IMR-90 (cell line): ENCODE measurements around the gene FYCO1. TPM values are rescaled to one million over a fixed set of nuclear protein-coding genes. Genes with fewer than 3 reads are reported as not detected.

Experiments
- ATAC-seq: fragments of 200-7000 bp; cut with Tn5 transposase; 2 replicates; pipeline ENCODE4 v1.9.1; 2020; ENCODE audit warnings: low read depth, mild to moderate bottlenecking, moderate library complexity
- BruUV-seq: library from RNA; stranded (reverse); fragments of 400-500 nt; replicated peaks from 2 replicates; lab custom pipeline; 2021; lab: Mats Ljungman, UMichigan
- CTCF ChIA-PET: fragments of 300-600 bp; formaldehyde crosslinking; extraction: SDS; loops from one replicate; lab custom pipeline; 2021; ENCODE audit warnings: antibody characterized with exemption; lab: Yijun Ruan, JAX
- POLR2A ChIA-PET: fragments of 300-600 bp; sonication (Branson Sonifier 250); formaldehyde crosslinking; loops from one replicate; lab custom pipeline; 2022; ENCODE audit warnings: antibody characterized with exemption; ENCODE audit not compliant: unreplicated experiment; lab: Charles Lee
- DNase-seq: peaks from one replicate; pipeline ENCODE4 v3.0.0; 2013
- H2AFZ ChIP-seq: replicated peaks from 2 replicates; pipeline ENCODE3; 2013; ENCODE audit warnings: low read length, mild to moderate bottlenecking; ENCODE audit not compliant: poor library complexity
- H2AK5ac ChIP-seq: 2 replicates; pipeline ENCODE4 v1.6.1; 2013; ENCODE audit warnings: low read depth, low read length, inconsistent platforms
- H2AK9ac ChIP-seq: replicated peaks from 2 replicates; pipeline ENCODE3; 2013; ENCODE audit warnings: mild to moderate bottlenecking, low read depth, low read length, moderate library complexity; ENCODE audit not compliant: poor library complexity
- H2BK120ac ChIP-seq: 2 replicates; pipeline ENCODE4 v1.6.1; 2013; ENCODE audit warnings: low read depth, low read length, inconsistent platforms
- H2BK15ac ChIP-seq: 3 replicates; pipeline ENCODE4 v1.6.1; 2013; ENCODE audit warnings: low read depth, low read length, inconsistent platforms
- H2BK20ac ChIP-seq: 2 replicates; pipeline ENCODE4 v1.6.1; 2013; ENCODE audit warnings: low read depth, mild to moderate bottlenecking, inconsistent platforms, low read length, moderate library complexity
- H2BK5ac ChIP-seq: 2 replicates; pipeline ENCODE4 v1.6.1; 2013; ENCODE audit warnings: mild to moderate bottlenecking, low read depth, low read length, inconsistent platforms; ENCODE audit not compliant: poor library complexity, severe bottlenecking
- H3K14ac ChIP-seq: replicated peaks from 2 replicates; pipeline ENCODE4 v1.6.1; 2013; ENCODE audit warnings: low read depth, low read length, inconsistent platforms
- H3K18ac ChIP-seq: 2 replicates; pipeline ENCODE4 v1.6.1; 2013; ENCODE audit warnings: low read depth, low read length, control low read depth
- H3K23ac ChIP-seq: 2 replicates; pipeline ENCODE4 v1.6.1; 2013; ENCODE audit warnings: low read depth, low read length, inconsistent platforms
- H3K27ac ChIP-seq: 2 replicates; pipeline ENCODE4 v1.5.1; 2013; ENCODE audit warnings: mild to moderate bottlenecking, control low read depth, low read length; ENCODE audit not compliant: insufficient read depth
- H3K27me3 ChIP-seq: 2 replicates; pipeline ENCODE4 v1.6.1; 2013; ENCODE audit warnings: low read length; ENCODE audit not compliant: control insufficient read depth, insufficient read depth
- H3K36me3 ChIP-seq: 2 replicates; pipeline ENCODE4 v1.6.1; 2013; ENCODE audit warnings: low read length, mixed read lengths; ENCODE audit not compliant: control insufficient read depth, insufficient read depth
- H3K4ac ChIP-seq: 2 replicates; pipeline ENCODE4 v1.6.1; 2013; ENCODE audit warnings: low read depth, low read length, inconsistent platforms
- H3K4me1 ChIP-seq: 2 replicates; pipeline ENCODE4 v1.6.1; 2013; ENCODE audit warnings: low read length, mixed read lengths; ENCODE audit not compliant: control insufficient read depth, insufficient read depth
- H3K4me2 ChIP-seq: 2 replicates; pipeline ENCODE4 v1.6.1; 2013; ENCODE audit warnings: low read depth, mild to moderate bottlenecking, control low read depth, low read length, moderate library complexity
- H3K4me3 ChIP-seq: 2 replicates; pipeline ENCODE4 v1.5.1; 2013; ENCODE audit warnings: low read depth, mild to moderate bottlenecking, control low read depth, low read length, moderate library complexity; ENCODE audit not compliant: insufficient read depth
- H3K56ac ChIP-seq: 2 replicates; pipeline ENCODE4 v1.6.1; 2013; ENCODE audit warnings: low read length, inconsistent platforms; ENCODE audit not compliant: insufficient read depth; ENCODE audit errors: extremely low read depth
- H3K79me1 ChIP-seq, 2 experiments: 2 replicates each; pipeline ENCODE4 v1.6.1; 2013; ENCODE audit warnings: low read length in 2 of 2, inconsistent platforms in 1 of 2, low read depth in 1 of 2
- H3K9ac ChIP-seq: 2 replicates; pipeline ENCODE4 v1.6.1; 2013; ENCODE audit warnings: low read depth, low read length, control low read depth
- H3K9me1 ChIP-seq: 2 replicates; pipeline ENCODE4 v1.6.1; 2013; ENCODE audit warnings: low read length, inconsistent platforms; ENCODE audit not compliant: insufficient read depth
- H3K9me3 ChIP-seq: 2 replicates; pipeline ENCODE4 v1.6.1; 2013; ENCODE audit warnings: low read length; ENCODE audit not compliant: control insufficient read depth, insufficient read depth
- H4K20me1 ChIP-seq: 2 replicates; pipeline ENCODE4 v1.6.1; 2013; ENCODE audit warnings: low read length, inconsistent platforms; ENCODE audit not compliant: insufficient read depth
- H4K5ac ChIP-seq: 2 replicates; pipeline ENCODE4 v1.6.1; 2013; ENCODE audit warnings: mild to moderate bottlenecking, low read depth, low read length, control low read depth
- H4K8ac ChIP-seq, 2 experiments: 2 replicates each; pipeline ENCODE4 v1.6.1; 2013; ENCODE audit warnings: low read depth in 2 of 2, low read length in 2 of 2, control low read depth in 1 of 2, inconsistent platforms in 1 of 2
- H4K91ac ChIP-seq: 2 replicates; pipeline ENCODE4 v1.6.1; 2013; ENCODE audit warnings: low read depth, low read length, inconsistent platforms; ENCODE audit not compliant: insufficient read depth
- ELK1 ChIP-seq: fragments of 150-350 bp; IDR thresholded peaks from 2 replicates; pipeline ENCODE4 v1.6.1; 2016; ENCODE audit warnings: low read depth, mild to moderate bottlenecking, low read length, moderate library complexity, borderline replicate concordance
- MAFK ChIP-seq: IDR thresholded peaks from 2 replicates; pipeline ENCODE4 v1.6.1; 2012; ENCODE audit warnings: low read depth, low read length, improper control_type of control experiment
- NFE2L2 ChIP-seq: fragments of 150-350 bp; IDR thresholded peaks from 2 replicates; pipeline ENCODE4 v1.6.1; 2016; ENCODE audit warnings: low read depth, mild to moderate bottlenecking, low read length
- RAD21 ChIP-seq: IDR thresholded peaks from 2 replicates; pipeline ENCODE4 v1.6.1; 2012; ENCODE audit warnings: low read length, improper control_type of control experiment
- RCOR1 ChIP-seq: IDR thresholded peaks from 2 replicates; pipeline ENCODE4 v1.6.1; 2012; ENCODE audit warnings: mild to moderate bottlenecking, low read length, improper control_type of control experiment; ENCODE audit not compliant: insufficient replicate concordance
- RFX5 ChIP-seq: IDR thresholded peaks from 2 replicates; pipeline ENCODE4 v1.8.0; 2012; ENCODE audit warnings: low read depth, mild to moderate bottlenecking, low read length, moderate library complexity
- SMC3 ChIP-seq: fragments of 150-350 bp; IDR thresholded peaks from 2 replicates; pipeline ENCODE4 v1.6.1; 2016; ENCODE audit warnings: low read depth, mild to moderate bottlenecking, antibody characterized with exemption, low read length, moderate library complexity
- USF2 ChIP-seq: fragments of 150-350 bp; IDR thresholded peaks from 2 replicates; pipeline ENCODE4 v1.6.1; 2017; ENCODE audit warnings: mild to moderate bottlenecking, antibody characterized with exemption, low read length, low read depth
- whole genome bisulfite sequencing, 2 experiments: methylation state at CpG; one replicate each; pipeline versions ENCODE4 v1.1.5 to v1.1.7; 2013; ENCODE audit warnings: missing lambda C conversion rate in 2 of 2; ENCODE audit not compliant: insufficient read length in 1 of 2; ENCODE audit errors: extremely low coverage in 2 of 2; 5-methylcytosine and 5-hydroxymethylcytosine counted together
- dilution Hi-C: fragments of 300-500 bp; cut with HindIII; formaldehyde crosslinking; loops from one replicate; pipeline ENCODE4 v1.14.3; 2018; ENCODE audit warnings: low sequenced_read_pairs; ENCODE audit not compliant: unreplicated experiment
- in situ Hi-C: fragments of 300-500 bp; cut with MboI; formaldehyde crosslinking; loops from 3 replicates; pipeline ENCODE4 v1.14.3; 2019; ENCODE audit warnings: low sequenced_read_pairs, inconsistent platforms, mixed read lengths
- intact Hi-C: fragments of 100-400 bp; cut with micrococcal nuclease; formaldehyde crosslinking; loops from 2 replicates; pipeline ENCODE4 v1.10.0; 2022
- polyA plus RNA-seq, 3 experiments: library from polyadenylated mRNA; depleted of rRNA; stranded (reverse); fragments of >200 nt; gene quantifications; 2 replicates each; pipeline ENCODE4 v1.2.3, GENCODE V29; 2012; ENCODE audit warnings: low replicate concordance in 1 of 3
- total RNA-seq: library from RNA; depleted of rRNA; stranded (reverse); fragments of >200 nt; gene quantifications from 2 replicates; pipeline ENCODE4 v1.2.3, GENCODE V29; 2012

Gene FYCO1
- total and polyA plus RNA-seq, 2 of the 4 experiments (the other 2 are of a cell fraction) = 13.7 to 20.1 TPM

- intact Hi-C loops (no loop called here), dilution Hi-C loops (no loop called here), in situ Hi-C loops (no loop called here)
- no peak overlapping the region; the same call in 2 of the 3 replicates for H2BK15ac ChIP-seq
- H3K4me1 ChIP-seq = peaks cover 51% of the 10 kb centered on the region
- 97% methylated on average over 3 of the region's 8 CpGs; no CpG with 5 or more reads in 1 of the 2 experiments for WGBS, 2 experiments
- peak overlapping the region; percentile 10; the same call in 1 of the 2 replicates for H3K4me2 ChIP-seq
- H3K23ac ChIP-seq = peak overlapping the region; percentile 32; the same call in 1 of the 2 replicates
- H3K27me3 ChIP-seq = no peaks in the 10 kb centered on the region
- peak overlapping the region; percentile 93; the same call in 1 of the 2 replicates for H3K27ac ChIP-seq
- H3K14ac ChIP-seq = peak overlapping the region; percentile 20
- TF ChIP-seq USF2 (no peak), MAFK (no peak), ELK1 (no peak), RFX5 (no peak), RAD21 (no peak), SMC3 (no peak), NFE2L2 (no peak), RCOR1 (no peak)
- DNase-seq = peak; percentile 76
- H4K8ac ChIP-seq = peak overlapping the region in 1 of 2 experiments; percentile 11; a peak in 1 of 4 replicates
- H3K4ac ChIP-seq = peak overlapping the region; percentile 51
- peaks cover 11% of the 10 kb centered on the region for H4K20me1 ChIP-seq
- H3K18ac ChIP-seq = peak overlapping the region; percentile 13
- H3K79me1 ChIP-seq = peaks cover 25 to 61% of the 10 kb centered on the region in 2 experiments
- H2AFZ ChIP-seq = peak overlapping the region; percentile 16
- no peaks in the 10 kb centered on the region for H3K9me3 ChIP-seq
- BruUV-seq = no TSS peak
- ChIA-PET CTCF (no interaction called here), POLR2A (no interaction called here)
- peak overlapping the region; percentile 35; the same call in 1 of the 2 replicates for H4K91ac ChIP-seq
- H4K5ac ChIP-seq = no peak overlapping the region; the same call in 1 of the 2 replicates
- peak overlapping the region; percentile 72; the same call in 1 of the 2 replicates for H2AK5ac ChIP-seq
- peak overlapping the region; percentile 22; the same call in 1 of the 2 replicates for H2BK20ac ChIP-seq
- peak overlapping the region; percentile 35 for H2BK5ac ChIP-seq
- H3K36me3 ChIP-seq = peaks cover 11% of the 10 kb centered on the region
- H3K56ac ChIP-seq = no peak overlapping the region
- H2BK120ac ChIP-seq = peak overlapping the region; percentile 52
- peak; percentile 6; the same call in 1 of the 2 replicates for ATAC-seq
- H3K9ac ChIP-seq = no peak overlapping the region
- peak overlapping the region; percentile 13 for H2AK9ac ChIP-seq
- peaks cover 52% of the 10 kb centered on the region for H3K9me1 ChIP-seq
- no peak overlapping the region for H3K4me3 ChIP-seq
Measured at GRCh38 chr3:45984331-45985312, 11.0 kb downstream of the FYCO1 start.
